ENCODE data around the gene ASCC2. TPM values are rescaled to one million over a fixed set of nuclear protein-coding genes. Genes with fewer than 3 reads are reported as not detected.

The ASCC2 gene
- total and polyA plus RNA-seq, 2 donors from 2014 or later, result 41.9 to 51.3 TPM

GRCh38 chr22:29816539-29816938 lies 21.5 kb downstream of the ASCC2 start:
- FAIRE-seq (no peak), DNase-seq (no peak)
- H3K9ac ChIP-seq (ENCODE audit: low read length in 3 of 3), result no peak overlapping the region
- H3K36me3 ChIP-seq (ENCODE audit: control insufficient read depth in 2 of 3, insufficient read depth in 3 of 3, low read length in 3 of 3), result peaks cover 1 to 37% (median 31%) of the 10 kb centered on the region in 3 donors
- no peaks in the 10 kb centered on the region for H3K9me3 ChIP-seq (ENCODE audit: control insufficient read depth in 2 of 3, insufficient read depth in 1 of 3, low read length in 3 of 3)
- H3K4me1 ChIP-seq (ENCODE audit: control insufficient read depth in 2 of 3, insufficient read depth in 2 of 3, low read depth in 1 of 3, low read length in 3 of 3), result peaks cover 0 to 2% (median 0%) of the 10 kb centered on the region in 3 donors
- no peak overlapping the region for H3K4me3 ChIP-seq (ENCODE audit: low read length in 3 of 3)
- intact Hi-C loops (cut with DNase I), result no loop called here
- TF ChIP-seq CTCF (IDR thresholded peaks at IDR 0.05; ENCODE audit: borderline replicate concordance, extremely low read depth, insufficient read depth), result no peak
- no peaks in the 10 kb centered on the region for H3K27me3 ChIP-seq (ENCODE audit: control insufficient read depth, insufficient read depth, low read length)
- H3K27ac ChIP-seq (ENCODE audit: low read depth in 2 of 2, low read length in 2 of 2), result no peak overlapping the region

GRCh38 chr22:29816128-29816527 lies 21.9 kb downstream of the ASCC2 start:
- TF ChIP-seq CTCF (IDR thresholded peaks at IDR 0.05; ENCODE audit: borderline replicate concordance, extremely low read depth, insufficient read depth), result no peak
- Histone ChIP-seq H3K4me1 (ENCODE audit: control insufficient read depth in 2 of 3, insufficient read depth in 2 of 3, low read depth in 1 of 3, low read length in 3 of 3) (no peaks in the 10 kb centered on the region), H3K36me3 (ENCODE audit: control insufficient read depth in 2 of 3, insufficient read depth in 3 of 3, low read length in 3 of 3) (peaks cover 0 to 39% (median 31%) of the 10 kb centered on the region in 3 donors), H3K27ac (ENCODE audit: low read depth in 2 of 2, low read length in 2 of 2) (no peak overlapping the region), H3K9ac (ENCODE audit: low read length in 3 of 3) (no peak overlapping the region), H3K9me3 (ENCODE audit: control insufficient read depth in 2 of 3, insufficient read depth in 1 of 3, low read length in 3 of 3) (no peaks in the 10 kb centered on the region), H3K27me3 (ENCODE audit: control insufficient read depth, insufficient read depth, low read length) (no peaks in the 10 kb centered on the region), H3K4me3 (ENCODE audit: low read length in 3 of 3) (no peak overlapping the region)
- intact Hi-C loops (cut with DNase I), result no loop called here
- no peak for DNase-seq
- FAIRE-seq, result no peak

DNA sequence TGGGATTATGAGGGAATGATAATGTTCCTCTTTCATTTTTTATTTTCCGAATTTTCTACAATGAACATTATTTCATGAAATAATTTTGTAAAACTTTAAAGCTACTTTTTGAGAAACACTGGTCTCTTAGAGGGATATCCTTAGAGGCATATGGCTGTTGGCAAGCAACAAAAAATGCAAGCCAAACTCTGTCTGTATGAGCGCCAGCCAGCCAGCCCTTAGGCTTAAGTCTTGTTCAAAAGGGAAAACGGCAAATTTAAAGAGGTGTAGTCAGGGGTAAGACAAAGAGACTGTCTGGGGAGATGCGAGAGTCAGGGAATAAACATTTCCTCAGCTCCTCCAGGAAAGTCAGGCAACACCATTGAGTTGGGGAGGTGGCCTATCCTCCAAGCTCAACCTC lies 22.5 kb downstream of the ASCC2 start:
- Histone ChIP-seq H3K9me3 (ENCODE audit: control insufficient read depth in 2 of 3, insufficient read depth in 1 of 3, low read length in 3 of 3) (no peaks in the 10 kb centered on the region), H3K36me3 (ENCODE audit: control insufficient read depth in 2 of 3, insufficient read depth in 3 of 3, low read length in 3 of 3) (peaks cover 0 to 39% (median 31%) of the 10 kb centered on the region in 3 donors), H3K27me3 (ENCODE audit: control insufficient read depth, insufficient read depth, low read length) (no peaks in the 10 kb centered on the region), H3K27ac (ENCODE audit: low read depth in 2 of 2, low read length in 2 of 2) (no peak overlapping the region), H3K4me1 (ENCODE audit: control insufficient read depth in 2 of 3, insufficient read depth in 2 of 3, low read depth in 1 of 3, low read length in 3 of 3) (no peaks in the 10 kb centered on the region), H3K9ac (ENCODE audit: low read length in 3 of 3) (no peak overlapping the region), H3K4me3 (ENCODE audit: low read length in 3 of 3) (no peak overlapping the region)
- FAIRE-seq, result no peak
- no peak for DNase-seq
- TF ChIP-seq CTCF (IDR thresholded peaks at IDR 0.05; ENCODE audit: borderline replicate concordance, extremely low read depth, insufficient read depth), result no peak
- intact Hi-C loops (cut with DNase I), result no loop called here

GRCh38 chr22:29814003-29814402 lies 24.1 kb downstream of the ASCC2 start:
- intact Hi-C loops (cut with DNase I), result no loop called here
- H3K36me3 ChIP-seq (ENCODE audit: control insufficient read depth in 2 of 3, insufficient read depth in 3 of 3, low read length in 3 of 3), result peaks cover 0 to 39% (median 32%) of the 10 kb centered on the region in 3 donors
- peaks cover 0 to 2% (median 0%) of the 10 kb centered on the region in 3 donors for H3K4me1 ChIP-seq (ENCODE audit: control insufficient read depth in 2 of 3, insufficient read depth in 2 of 3, low read depth in 1 of 3, low read length in 3 of 3)
- H3K9me3 ChIP-seq (ENCODE audit: control insufficient read depth in 2 of 3, insufficient read depth in 1 of 3, low read length in 3 of 3), result no peaks in the 10 kb centered on the region
- no peak overlapping the region for H3K9ac ChIP-seq (ENCODE audit: low read length in 3 of 3)
- TF ChIP-seq CTCF (IDR thresholded peaks at IDR 0.05; ENCODE audit: borderline replicate concordance, extremely low read depth, insufficient read depth), result no peak
- no peak for FAIRE-seq
- H3K4me3 ChIP-seq (ENCODE audit: low read length in 3 of 3), result no peak overlapping the region
- no peak for DNase-seq
- no peaks in the 10 kb centered on the region for H3K27me3 ChIP-seq (ENCODE audit: control insufficient read depth, insufficient read depth, low read length)
- no peak overlapping the region for H3K27ac ChIP-seq (ENCODE audit: low read depth in 2 of 2, low read length in 2 of 2)

All from kidney (tissue), 14 donors.